GM21526 (cell line): ENCODE results near the gene TUBB4B.

Experiments used
- ATAC-seq: cut with Tn5 transposase; IDR thresholded peaks from one replicate; pipeline ENCODE4 v1.9.1; 2021; ENCODE audit warnings: moderate library complexity; ENCODE audit not compliant: unreplicated experiment, low FRiP score

Gene TUBB4B

DNA sequence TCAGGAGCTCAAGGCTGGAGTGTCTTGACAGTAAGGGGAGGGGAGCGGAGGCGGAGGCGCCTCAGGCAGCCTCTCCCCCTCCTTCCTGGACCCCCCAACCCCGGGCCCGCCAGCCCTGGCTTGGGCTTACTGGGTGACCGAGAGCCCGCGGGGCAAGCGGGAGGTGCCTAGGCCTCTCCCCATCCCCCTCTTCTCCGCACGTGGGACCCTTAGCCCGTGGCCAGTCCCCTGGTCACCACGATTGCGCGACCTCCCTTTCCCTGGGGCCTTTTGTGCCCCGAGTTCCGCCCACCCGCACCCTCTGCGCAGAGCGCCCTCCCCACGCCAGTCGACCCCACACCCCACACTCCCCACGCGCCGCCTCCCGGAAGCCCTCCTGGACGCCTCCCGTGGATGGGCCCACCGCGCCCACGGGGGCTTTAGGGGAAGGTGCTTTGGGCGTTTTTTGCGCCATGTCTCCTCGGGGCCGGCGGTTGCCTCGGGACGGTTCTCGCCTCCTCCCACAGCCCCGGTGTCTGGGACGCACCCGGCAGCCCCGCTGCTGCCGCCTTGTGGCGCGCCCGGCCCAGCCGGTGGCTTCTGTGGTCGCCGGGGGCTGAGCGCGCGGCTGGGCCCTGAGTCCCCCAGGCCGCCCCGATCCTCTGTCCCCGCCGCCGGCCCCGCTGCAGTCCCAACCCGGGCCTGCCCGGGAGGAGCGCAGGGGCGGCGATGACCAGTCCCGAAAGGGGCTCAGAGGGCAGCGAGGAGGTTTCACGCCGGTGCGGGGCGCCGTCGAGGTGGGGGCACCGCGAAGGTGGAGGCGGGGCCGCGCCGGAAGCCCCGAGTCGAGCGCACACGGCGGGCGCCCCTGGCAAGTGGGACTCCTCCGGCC lies 39.6 kb downstream of the TUBB4B start:
- ATAC-seq = no peak

DNA sequence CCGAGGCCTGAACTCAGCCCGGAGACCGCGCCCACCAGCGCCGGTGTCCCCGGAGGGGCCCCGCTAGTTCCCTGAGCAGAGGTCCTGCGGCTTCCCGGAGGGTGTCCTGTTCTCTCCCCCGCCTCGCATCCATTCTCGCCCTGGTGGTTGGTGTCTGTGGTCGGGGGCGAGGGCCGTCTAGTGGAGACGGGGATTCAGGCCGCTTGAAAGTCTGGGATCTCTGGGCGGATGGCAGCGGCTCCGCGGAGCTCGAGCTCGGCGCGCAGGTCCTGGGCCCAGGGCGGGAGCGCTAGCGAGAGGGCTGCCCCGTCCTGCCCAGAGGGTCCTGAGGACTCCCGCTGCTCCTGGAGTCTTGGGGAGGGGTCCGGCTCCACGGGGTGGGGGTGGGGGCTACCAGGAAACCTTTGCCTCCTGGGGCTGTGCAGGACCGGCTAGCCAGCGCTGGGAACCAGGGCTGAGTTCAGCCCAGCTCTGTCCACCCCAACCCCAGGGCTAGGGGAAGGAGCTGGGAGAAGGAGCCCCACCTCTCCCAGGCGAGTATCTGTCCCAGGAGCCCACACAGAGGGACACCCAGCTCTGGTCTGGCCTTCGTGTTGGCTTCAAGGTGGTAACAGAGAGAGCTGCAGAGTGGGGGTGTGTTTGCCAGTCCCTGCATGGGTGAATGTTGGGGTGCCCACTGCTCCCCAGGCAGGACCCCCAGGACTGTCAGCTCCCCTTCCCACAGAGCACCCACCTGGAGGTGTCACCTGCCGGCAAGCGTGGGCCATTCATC lies 40.4 kb downstream of the TUBB4B start:
- no peak for ATAC-seq

DNA sequence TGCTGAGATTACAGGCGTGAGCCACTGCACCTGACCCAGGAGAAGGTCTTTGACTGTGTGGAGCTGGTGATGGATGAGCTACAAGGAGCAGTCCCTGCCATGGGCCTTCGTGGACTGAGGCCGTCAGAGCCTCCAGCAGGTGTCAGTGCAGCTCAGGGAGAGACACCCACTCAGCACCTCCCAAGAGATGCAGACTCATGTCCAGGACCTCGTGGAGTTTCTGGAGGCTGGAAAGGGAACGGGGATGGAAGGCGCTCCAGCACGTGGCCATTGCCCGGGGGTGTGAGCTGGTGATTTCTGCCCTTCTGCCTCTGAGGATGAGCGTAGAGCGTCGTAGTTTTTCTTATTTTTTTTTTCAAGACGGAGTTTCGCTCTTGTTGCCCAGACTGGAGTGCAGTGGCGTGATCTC lies 45.9 kb downstream of the TUBB4B start:
- no peak for ATAC-seq

DNA sequence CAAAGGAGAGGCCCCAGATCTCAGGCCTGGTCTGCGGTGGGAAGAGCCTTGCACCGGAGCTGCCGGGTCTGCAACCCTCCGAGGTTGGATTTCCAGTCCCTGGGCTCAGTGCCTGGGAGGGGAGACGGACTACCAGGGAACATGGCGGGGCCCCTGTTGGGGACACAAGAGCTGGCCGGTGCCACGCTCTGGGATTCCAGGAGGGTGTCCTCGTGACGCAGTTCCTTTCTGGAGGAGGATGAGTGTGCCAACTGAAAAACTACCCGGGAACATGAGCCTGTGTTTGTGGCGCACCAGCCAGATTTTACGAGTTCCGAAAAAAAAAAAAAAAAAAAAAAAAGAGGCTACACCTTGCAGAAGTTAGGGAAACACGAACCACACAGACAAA lies 52.0 kb downstream of the TUBB4B start:
- ATAC-seq = no peak
